HL-60 (cell line): ENCODE results near the gene GALNT17.

ENCODE experiments used
- CTCF ChIP-seq: IDR thresholded peaks from one replicate; pipeline ENCODE4 v1.5.1; 2011; ENCODE audit warnings: low read length, control low read depth, inconsistent platforms; ENCODE audit not compliant: insufficient read depth
- GABPA ChIP-seq: IDR thresholded peaks from 2 replicates; pipeline ENCODE4 v1.6.1; 2012; ENCODE audit warnings: low read depth
- POLR2AphosphoS5 ChIP-seq: IDR thresholded peaks from 2 replicates; pipeline ENCODE4 v1.6.1; 2012; ENCODE audit warnings: low read depth

- no peak for TF ChIP-seq CTCF
- no peak for TF ChIP-seq POLR2AphosphoS5
- no peak for TF ChIP-seq GABPA
These were observed 506.2 kb downstream of the GALNT17 start for GRCh38 chr7:71638108-71638507.
